Bronchial epithelial cell (primary cell): ENCODE measurements around the gene ERBB4. TPM values are rescaled to one million over a fixed set of nuclear protein-coding genes. Genes with fewer than 3 reads are reported as not detected.

Experiments
- DNase-seq: peaks from one replicate; pipeline ENCODE4 v3.0.0-alpha.2; 2010; ENCODE audit warnings: low read depth
- FAIRE-seq: peaks from 2 replicates; lab custom pipeline; 2011; peaks lifted over from hg19 to GRCh38; lab: Jason Lieb, UNC
- H3K27me3 ChIP-seq: 2 replicates; pipeline ENCODE4 v1.5.1; 2011; ENCODE audit warnings: low read length; ENCODE audit not compliant: control insufficient read depth, insufficient read depth
- H3K36me3 ChIP-seq: 2 replicates; pipeline ENCODE4 v1.5.1; 2011; ENCODE audit warnings: low read length; ENCODE audit not compliant: control insufficient read depth, insufficient read depth
- H3K4me3 ChIP-seq: 2 replicates; pipeline ENCODE4 v1.5.1; 2011; ENCODE audit warnings: mild to moderate bottlenecking, low read depth, low read length, control low read depth
- CTCF ChIP-seq: IDR thresholded peaks from 2 replicates; pipeline ENCODE4 v1.5.1; 2011; ENCODE audit warnings: mild to moderate bottlenecking, moderate library complexity, low read length, control low read depth, inconsistent platforms; ENCODE audit not compliant: insufficient read depth, severe bottlenecking
- total RNA-seq: library from RNA; depleted of rRNA; stranded (reverse); fragments of >200 nt; gene quantifications from 2 replicates; pipeline ENCODE4 v1.2.1, GENCODE V29; 2014

Gene ERBB4
- total RNA-seq, 1 donor from 2014 or later: under 0.01 TPM

DNA sequence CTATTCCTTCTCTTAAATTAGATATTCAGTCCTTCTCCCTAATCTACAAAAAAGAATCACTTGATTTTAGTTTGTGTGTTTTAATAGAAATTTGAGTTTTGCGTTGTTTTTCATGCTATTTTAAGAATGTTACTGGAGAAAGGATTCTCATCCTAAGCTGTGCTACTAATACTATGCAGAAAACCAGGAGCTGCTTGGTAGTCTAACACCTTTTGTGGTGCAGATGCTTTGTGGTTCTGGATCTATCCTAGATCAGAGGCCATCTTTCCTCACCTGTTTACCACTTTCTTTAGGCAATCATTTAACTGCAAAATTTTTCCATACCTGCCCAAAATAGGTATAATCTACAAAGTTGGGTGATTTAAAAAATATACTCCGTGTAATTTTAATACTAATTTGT is 1158.6 kb downstream of the ERBB4 start:
- Histone ChIP-seq H3K27me3 (no peaks in the 10 kb centered on the region), H3K4me3 (no peak overlapping the region), H3K36me3 (no peaks in the 10 kb centered on the region)
- DNase-seq: no peak
- no peak for FAIRE-seq
- no peak for TF ChIP-seq CTCF

- TF ChIP-seq CTCF: no peak
- FAIRE-seq (no peak), DNase-seq (no peak)
- no peaks in the 10 kb centered on the region for H3K27me3 ChIP-seq
- no peaks in the 10 kb centered on the region for H3K36me3 ChIP-seq
- H3K4me3 ChIP-seq: no peak overlapping the region
Measured at GRCh38 chr2:211376410-211376809, 1162.2 kb downstream of the ERBB4 start.

DNA sequence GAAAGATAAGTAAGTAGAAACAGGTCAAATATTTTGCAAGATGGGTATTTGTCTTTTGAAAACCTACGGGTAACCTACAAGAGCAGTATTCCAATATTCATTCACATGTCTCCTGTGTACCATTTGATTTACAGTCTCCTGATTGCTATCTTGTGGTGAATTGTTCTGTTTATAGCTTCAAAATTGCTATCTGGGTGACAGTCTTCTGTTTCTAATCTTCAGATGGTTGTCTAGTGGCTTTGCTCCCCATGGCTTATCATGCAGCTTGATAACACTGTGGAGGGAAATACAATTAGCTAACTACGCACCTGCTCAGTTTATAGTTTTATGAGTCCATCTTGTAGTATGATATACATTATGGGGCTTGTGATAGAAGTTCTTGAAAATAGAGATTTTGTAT is 1165.4 kb downstream of the ERBB4 start:
- DNase-seq (no peak), FAIRE-seq (no peak)
- no peak for TF ChIP-seq CTCF
- Histone ChIP-seq H3K27me3 (no peaks in the 10 kb centered on the region), H3K36me3 (no peaks in the 10 kb centered on the region), H3K4me3 (no peak overlapping the region)

- FAIRE-seq (no peak), DNase-seq (no peak)
- no peaks in the 10 kb centered on the region for H3K36me3 ChIP-seq
- H3K4me3 ChIP-seq: no peak overlapping the region
- TF ChIP-seq CTCF: no peak
- no peaks in the 10 kb centered on the region for H3K27me3 ChIP-seq
Measured at GRCh38 chr2:211371465-211371864, 1167.1 kb downstream of the ERBB4 start.

GRCh38 chr2:211368467-211368866 is 1170.1 kb downstream of the ERBB4 start:
- H3K4me3 ChIP-seq: no peak overlapping the region
- no peak for FAIRE-seq

More at GRCh38 chr2:211368467-211368866, 1170.1 kb downstream of the ERBB4 start:
- DNase-seq: no peak
- Histone ChIP-seq H3K27me3 (no peaks in the 10 kb centered on the region), H3K36me3 (no peaks in the 10 kb centered on the region)
- no peak for TF ChIP-seq CTCF
